Vagina (tissue), 2 donors: ENCODE results near the gene PLET1. TPM values are rescaled to one million over a fixed set of nuclear protein-coding genes. Genes with fewer than 3 reads are reported as not detected.
A peak's percentile ranks its signal among the peaks of the same experiment; 100 is the strongest.

ENCODE experiments used
- DNase-seq, 2 donors: peaks; one replicate each; pipeline ENCODE4 v3.0.0-alpha.2; 2017; ENCODE audit errors: extremely low spot score in 2 of 2
- H3K27ac ChIP-seq: fragments of 200-600 bp; sonication (generic); one replicate; pipeline ENCODE4 v1.5.1; 2019
- H3K27me3 ChIP-seq: fragments of 200-600 bp; sonication (generic); one replicate; pipeline ENCODE4 v1.5.1; 2019
- H3K36me3 ChIP-seq, 2 donors: fragments of 200-600 bp; sonication (generic); one replicate each; pipeline ENCODE4 v1.5.1; 2017 to 2019
- H3K4me1 ChIP-seq: fragments of 200-600 bp; sonication (generic); one replicate; pipeline ENCODE4 v1.5.1; 2019
- H3K4me3 ChIP-seq, 2 donors: fragments of 200-600 bp; sonication (generic); 1 replicate in 1 of 2; 2 replicates in 1 of 2; pipeline ENCODE4 v1.5.1; 2016 to 2019
- H3K9me3 ChIP-seq: fragments of 200-600 bp; sonication (generic); one replicate; pipeline ENCODE4 v1.5.1; 2019
- POLR2A ChIP-seq, 2 donors: fragments of 450-650 bp; IDR thresholded peaks; one replicate each; pipeline ENCODE4 v1.6.1; 2017; ENCODE audit warnings: antibody characterized with exemption in 2 of 2, mild to moderate bottlenecking in 2 of 2, moderate library complexity in 2 of 2
- POLR2AphosphoS5 ChIP-seq, 2 donors: sonication (generic); formaldehyde crosslinking; IDR thresholded peaks; one replicate each; pipeline ENCODE4 v1.9.0; 2017; ENCODE audit warnings: antibody characterized with exemption in 2 of 2, mild to moderate bottlenecking in 2 of 2, low read depth in 1 of 2; ENCODE audit not compliant: insufficient read depth in 1 of 2
- intact Hi-C: fragments of 100-400 bp; cut with DNase I; formaldehyde crosslinking; loops from one replicate; pipeline ENCODE4 v1.15.1; 2023
- total RNA-seq: library from RNA; depleted of rRNA; stranded (reverse); fragments of >200 nt; gene quantifications from one replicate; pipeline ENCODE4 v1.2.3, GENCODE V29; 2016
- TF ChIP-seq, protein P1 (sequence below), 3 experiments: fragments of 450-650 bp in 2 of 3; fragments of 200-600 bp in 1 of 3; sonication (generic) in 1 of 3; IDR thresholded peaks; one replicate each; pipeline ENCODE4 v1.5.1; 2017 to 2019; ENCODE audit warnings: antibody characterized with exemption in 3 of 3, mild to moderate bottlenecking in 2 of 3, moderate library complexity in 2 of 3

The PLET1 gene
- total RNA-seq, 1 donor from 2014 or later, result not detected

DNA sequence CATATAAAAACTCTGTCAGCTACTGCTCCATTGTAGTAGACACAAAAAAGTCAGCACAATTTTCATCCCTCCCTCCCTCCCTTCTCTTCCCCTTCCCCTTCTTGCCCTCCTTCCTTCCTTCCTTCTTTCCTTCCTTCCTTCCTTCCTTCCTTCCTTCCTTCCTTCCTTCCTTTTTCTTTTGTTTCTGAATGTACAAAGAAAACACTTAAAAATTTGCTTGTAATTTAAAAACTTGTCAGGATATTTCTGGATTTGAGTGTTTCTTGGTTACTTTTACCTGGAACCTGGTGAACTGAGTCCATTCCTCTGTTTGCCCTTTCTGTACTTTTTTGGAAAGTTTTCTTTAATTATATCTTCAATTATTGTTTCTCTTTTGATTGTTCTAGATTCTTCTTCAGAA, 31.5 kb upstream of the PLET1 start:
- no peaks in the 10 kb centered on the region for H3K27me3 ChIP-seq
- peaks cover 27% of the 10 kb centered on the region for H3K4me1 ChIP-seq
- H3K36me3 ChIP-seq, result no peaks in the 10 kb centered on the region
- H3K27ac ChIP-seq, result peak overlapping the region; percentile 47
- DNase-seq, result no peak
- no peak overlapping the region for H3K4me3 ChIP-seq
- TF ChIP-seq, protein P1, sequence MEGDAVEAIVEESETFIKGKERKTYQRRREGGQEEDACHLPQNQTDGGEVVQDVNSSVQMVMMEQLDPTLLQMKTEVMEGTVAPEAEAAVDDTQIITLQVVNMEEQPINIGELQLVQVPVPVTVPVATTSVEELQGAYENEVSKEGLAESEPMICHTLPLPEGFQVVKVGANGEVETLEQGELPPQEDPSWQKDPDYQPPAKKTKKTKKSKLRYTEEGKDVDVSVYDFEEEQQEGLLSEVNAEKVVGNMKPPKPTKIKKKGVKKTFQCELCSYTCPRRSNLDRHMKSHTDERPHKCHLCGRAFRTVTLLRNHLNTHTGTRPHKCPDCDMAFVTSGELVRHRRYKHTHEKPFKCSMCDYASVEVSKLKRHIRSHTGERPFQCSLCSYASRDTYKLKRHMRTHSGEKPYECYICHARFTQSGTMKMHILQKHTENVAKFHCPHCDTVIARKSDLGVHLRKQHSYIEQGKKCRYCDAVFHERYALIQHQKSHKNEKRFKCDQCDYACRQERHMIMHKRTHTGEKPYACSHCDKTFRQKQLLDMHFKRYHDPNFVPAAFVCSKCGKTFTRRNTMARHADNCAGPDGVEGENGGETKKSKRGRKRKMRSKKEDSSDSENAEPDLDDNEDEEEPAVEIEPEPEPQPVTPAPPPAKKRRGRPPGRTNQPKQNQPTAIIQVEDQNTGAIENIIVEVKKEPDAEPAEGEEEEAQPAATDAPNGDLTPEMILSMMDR (IDR thresholded peaks at IDR 0.05), result no peak
- TF ChIP-seq POLR2AphosphoS5 (IDR thresholded peaks at IDR 0.05; ENCODE audit: insufficient read depth in 1 of 2, low read depth in 1 of 2) (no peak), POLR2A (IDR thresholded peaks at IDR 0.05) (no peak)
- intact Hi-C loops, result no loop called here
- H3K9me3 ChIP-seq, result no peaks in the 10 kb centered on the region

DNA sequence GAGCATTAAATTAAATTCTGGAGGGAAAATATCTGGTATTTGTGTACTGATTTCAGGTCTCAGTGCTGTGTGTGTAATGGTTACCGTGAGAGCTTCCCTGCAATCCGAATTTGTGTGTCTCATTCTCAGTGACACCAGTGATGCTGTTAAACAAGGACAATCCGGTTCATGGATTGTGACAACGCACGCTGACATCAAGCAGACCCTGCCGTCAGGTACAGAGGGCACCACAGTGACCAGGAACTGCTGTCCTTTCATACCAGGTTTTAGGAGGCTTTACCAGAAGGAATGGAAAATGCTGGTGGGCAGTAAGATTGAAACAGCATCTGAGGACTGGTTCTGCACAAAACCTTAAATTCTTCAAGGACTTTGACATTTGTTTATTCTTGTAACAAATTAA, 30.5 kb upstream of the PLET1 start:
- Histone ChIP-seq H3K9me3 (no peaks in the 10 kb centered on the region), H3K36me3 (no peaks in the 10 kb centered on the region), H3K4me1 (peaks cover 27% of the 10 kb centered on the region), H3K27me3 (no peaks in the 10 kb centered on the region), H3K4me3 (peak overlapping the region; percentile 48 to 76), H3K27ac (peak overlapping the region; percentile 64)
- TF ChIP-seq POLR2AphosphoS5 (IDR thresholded peaks at IDR 0.05; ENCODE audit: insufficient read depth in 1 of 2, low read depth in 1 of 2) (no peak), POLR2A (IDR thresholded peaks at IDR 0.05) (no peak)
- TF ChIP-seq, protein P1 (IDR thresholded peaks at IDR 0.05), result no peak
- DNase-seq, result no peak
- intact Hi-C loops, result no loop called here

DNA sequence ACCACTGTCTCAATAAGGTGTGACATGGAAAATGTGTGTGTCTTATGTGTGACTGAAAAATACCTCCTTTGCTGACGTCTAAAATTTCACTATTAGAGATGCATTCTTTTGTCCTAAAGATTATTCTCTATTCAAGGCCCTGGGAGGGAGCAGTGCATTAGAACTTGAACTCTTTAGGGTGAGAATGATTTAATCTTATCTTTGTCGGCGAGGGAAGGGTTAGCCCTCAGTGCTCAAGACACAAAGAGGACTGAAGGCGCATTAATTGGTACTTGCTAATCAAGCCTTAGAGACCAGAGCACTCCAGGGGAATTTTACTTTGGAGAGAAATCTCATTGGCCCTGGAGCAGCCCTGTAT, 29.8 kb upstream of the PLET1 start:
- Histone ChIP-seq H3K36me3 (no peaks in the 10 kb centered on the region), H3K4me3 (peak overlapping the region; percentile 48 to 76), H3K27ac (peak overlapping the region; percentile 64), H3K27me3 (no peaks in the 10 kb centered on the region), H3K9me3 (no peaks in the 10 kb centered on the region), H3K4me1 (peaks cover 27% of the 10 kb centered on the region)
- TF ChIP-seq, protein P1 (IDR thresholded peaks at IDR 0.05), result no peak
- TF ChIP-seq POLR2A (IDR thresholded peaks at IDR 0.05), result no peak
- no peak for TF ChIP-seq POLR2AphosphoS5 (IDR thresholded peaks at IDR 0.05; ENCODE audit: insufficient read depth in 1 of 2, low read depth in 1 of 2)
- intact Hi-C loops, result no loop called here
- DNase-seq, result no peak

DNA sequence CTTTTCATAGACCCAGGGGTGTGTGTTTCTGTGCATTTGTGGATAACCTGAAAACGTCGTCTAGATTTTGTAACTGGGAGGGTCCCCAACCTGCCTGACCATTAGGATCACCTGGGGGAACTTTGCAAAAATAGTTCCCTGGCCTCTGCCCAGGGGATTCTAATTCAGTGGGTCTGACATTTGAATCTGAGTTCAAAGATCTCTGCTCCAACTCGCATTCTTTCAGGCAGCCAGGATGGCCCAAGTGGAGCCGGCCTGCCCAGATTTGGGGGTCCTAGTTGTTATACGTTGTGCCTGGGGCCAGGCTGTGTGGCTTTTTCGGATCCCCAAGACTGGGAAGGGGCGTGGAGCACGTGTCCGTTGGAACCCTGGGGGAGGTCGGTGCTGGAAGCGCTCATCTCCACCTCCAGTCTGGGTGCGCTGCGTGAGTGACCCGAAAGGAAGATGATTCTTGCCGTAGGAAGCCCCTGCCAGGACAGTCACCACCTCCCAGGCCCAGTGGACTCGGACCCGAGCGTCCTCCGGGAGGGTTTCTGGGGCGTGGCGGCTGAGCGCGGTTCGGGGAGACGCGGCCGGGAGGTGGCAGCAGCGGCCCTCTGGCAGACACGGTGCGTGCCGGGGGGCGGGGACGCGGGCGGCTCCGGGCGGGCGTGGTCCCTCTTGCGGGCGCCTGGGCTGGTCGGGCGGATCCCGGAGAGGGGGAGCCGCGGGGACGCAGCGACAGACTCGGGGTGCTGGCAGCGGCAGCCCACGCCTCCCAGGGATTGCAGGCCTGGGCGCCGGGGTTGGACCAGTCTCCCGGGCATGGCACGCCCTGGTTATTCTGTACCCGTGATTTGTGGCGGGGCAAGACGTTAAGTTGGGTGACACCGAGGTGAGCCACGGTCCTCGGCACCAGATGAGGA, 29.2 kb upstream of the PLET1 start:
- TF ChIP-seq POLR2A (IDR thresholded peaks at IDR 0.05) (peak in 1 of 2 donors; percentile 36), POLR2AphosphoS5 (IDR thresholded peaks at IDR 0.05; ENCODE audit: insufficient read depth in 1 of 2, low read depth in 1 of 2) (peak in 1 of 2 donors; percentile 73)
- TF ChIP-seq, protein P1 (IDR thresholded peaks at IDR 0.05), result peak; percentile 60 to 93 (median 89)
- H3K4me1 ChIP-seq, result peaks cover 27% of the 10 kb centered on the region
- H3K27me3 ChIP-seq, result no peaks in the 10 kb centered on the region
- peak overlapping the region; percentile 64 for H3K27ac ChIP-seq
- no peaks in the 10 kb centered on the region for H3K36me3 ChIP-seq
- DNase-seq, result no peak
- intact Hi-C loops, result loop anchor here (10.0 kb wide), 1 partner anchor 175 kb away; no protein-coding TSS in a partner anchor
- H3K9me3 ChIP-seq, result no peaks in the 10 kb centered on the region
- peak overlapping the region; percentile 48 to 76 for H3K4me3 ChIP-seq

DNA sequence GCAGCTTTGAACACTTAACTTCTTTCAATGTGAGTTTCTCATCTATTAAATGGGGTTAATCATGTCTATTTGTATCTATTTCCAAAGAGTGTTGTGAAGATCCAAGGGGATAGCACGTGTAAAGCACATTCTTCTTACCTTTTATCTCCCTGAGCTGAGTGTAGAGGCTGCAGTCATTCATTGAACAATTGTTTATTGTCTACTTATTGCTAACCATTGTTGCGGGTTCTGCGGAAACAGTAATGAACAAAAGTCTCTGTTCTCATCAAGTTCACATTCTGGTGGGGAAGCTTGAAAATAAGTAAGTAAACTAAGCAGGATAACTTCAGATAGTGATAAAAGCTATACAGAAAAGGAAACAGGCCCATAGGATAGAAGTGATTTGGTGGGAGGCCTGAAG, 27.4 kb upstream of the PLET1 start:
- Histone ChIP-seq H3K27me3 (no peaks in the 10 kb centered on the region), H3K27ac (no peak overlapping the region), H3K36me3 (no peaks in the 10 kb centered on the region), H3K4me3 (no peak overlapping the region), H3K4me1 (peaks cover 15% of the 10 kb centered on the region), H3K9me3 (no peaks in the 10 kb centered on the region)
- TF ChIP-seq, protein P1 (IDR thresholded peaks at IDR 0.05), result no peak
- TF ChIP-seq POLR2A (IDR thresholded peaks at IDR 0.05) (no peak), POLR2AphosphoS5 (IDR thresholded peaks at IDR 0.05; ENCODE audit: insufficient read depth in 1 of 2, low read depth in 1 of 2) (no peak)
- intact Hi-C loops, result loop anchor here (10.0 kb wide), 1 partner anchor 173 kb away; no protein-coding TSS in a partner anchor
- no peak for DNase-seq
